ENCODE data around the gene GPR39. TPM values are rescaled to one million over a fixed set of nuclear protein-coding genes. Genes with fewer than 3 reads are reported as not detected.

GPR39 gene
- total RNA-seq, 2 experiments from 2014 or later, result 0.13 TPM; not detected in 1

- no peaks in the 10 kb centered on the region for H4K20me1 ChIP-seq (ENCODE audit: insufficient read depth, low read length)
- POLR2A ChIA-PET, result interaction anchor here (0.6 kb wide), 4 partner anchors 310 to 965 kb away, joined by 3 to 6 read pairs (median 3); no protein-coding TSS in a partner anchor
- intact Hi-C loops (cut with micrococcal nuclease; ENCODE audit: unreplicated experiment), result no loop called here
- no peaks in the 10 kb centered on the region for H3K36me3 ChIP-seq (ENCODE audit: insufficient read depth, low read length)
- CTCF ChIA-PET (ENCODE audit: unreplicated experiment), result no interaction called here
- H3K4me1 ChIP-seq (ENCODE audit: insufficient read depth, low read length, poor library complexity, severe bottlenecking), result no peaks in the 10 kb centered on the region
- H2AFZ ChIP-seq (ENCODE audit: low read length), result no peak overlapping the region
- H3K4me3 ChIP-seq (ENCODE audit: low read depth, low read length, poor library complexity, severe bottlenecking), result no peak overlapping the region
- no peaks in the 10 kb centered on the region for H3K9me2 ChIP-seq (ENCODE audit: insufficient read depth, low read length)
- no peak for TF ChIP-seq CTCF (conservative IDR thresholded peaks at IDR 0.05; ENCODE audit: low read length)
- no peak for TF ChIP-seq EZH2phosphoT487 (IDR thresholded peaks at IDR 0.05; ENCODE audit: borderline replicate concordance, low read depth, low read length)
- no peak overlapping the region for H3K27ac ChIP-seq (ENCODE audit: low read depth, low read length, poor library complexity, severe bottlenecking)
- no TSS peak for BruUV-seq (replicated peaks)
- H3K9me3 ChIP-seq (ENCODE audit: low read length), result no peaks in the 10 kb centered on the region
- DNase-seq (ENCODE audit: low spot score), result no peak
- H3K79me2 ChIP-seq (ENCODE audit: insufficient read depth, low read depth, low read length), result no peaks in the 10 kb centered on the region
- H3K4me2 ChIP-seq (ENCODE audit: low read length), result no peak overlapping the region
Observed at GRCh38 chr2:132437852-132438669, 21.5 kb downstream of the GPR39 start.

GRCh38 chr2:132438691-132439090 is 22.1 kb downstream of the GPR39 start:
- no peaks in the 10 kb centered on the region for H3K36me3 ChIP-seq (ENCODE audit: insufficient read depth, low read length)
- ChIA-PET POLR2A (interaction anchor here (0.6 kb wide), 2 partner anchors 311 to 791 kb away, joined by 3 read pairs; no protein-coding TSS in a partner anchor), CTCF (ENCODE audit: unreplicated experiment) (no interaction called here)
- H3K79me2 ChIP-seq (ENCODE audit: insufficient read depth, low read depth, low read length), result no peaks in the 10 kb centered on the region
- no peak overlapping the region for H3K4me3 ChIP-seq (ENCODE audit: low read depth, low read length, poor library complexity, severe bottlenecking)
- intact Hi-C loops (cut with micrococcal nuclease; ENCODE audit: unreplicated experiment), result no loop called here
- DNase-seq (ENCODE audit: low spot score), result no peak
- no peak overlapping the region for H3K4me2 ChIP-seq (ENCODE audit: low read length)
- H4K20me1 ChIP-seq (ENCODE audit: insufficient read depth, low read length), result no peaks in the 10 kb centered on the region
- no peak overlapping the region for H3K27ac ChIP-seq (ENCODE audit: low read depth, low read length, poor library complexity, severe bottlenecking)
- H2AFZ ChIP-seq (ENCODE audit: low read length), result no peak overlapping the region
- TF ChIP-seq CTCF (conservative IDR thresholded peaks at IDR 0.05; ENCODE audit: low read length) (no peak), EZH2phosphoT487 (IDR thresholded peaks at IDR 0.05; ENCODE audit: borderline replicate concordance, low read depth, low read length) (no peak)
- no peaks in the 10 kb centered on the region for H3K4me1 ChIP-seq (ENCODE audit: insufficient read depth, low read length, poor library complexity, severe bottlenecking)
- BruUV-seq (replicated peaks), result no TSS peak
- H3K9me3 ChIP-seq (ENCODE audit: low read length), result no peaks in the 10 kb centered on the region
- H3K9me2 ChIP-seq (ENCODE audit: insufficient read depth, low read length), result no peaks in the 10 kb centered on the region
